GM18519 (cell line): Measurements from ENCODE around the gene PCARE.

Experiments used
- ATAC-seq: cut with Tn5 transposase; IDR thresholded peaks from one replicate; pipeline ENCODE4 v1.9.1; 2021; ENCODE audit warnings: mild to moderate bottlenecking, moderate library complexity; ENCODE audit not compliant: unreplicated experiment, low FRiP score

PCARE gene

DNA sequence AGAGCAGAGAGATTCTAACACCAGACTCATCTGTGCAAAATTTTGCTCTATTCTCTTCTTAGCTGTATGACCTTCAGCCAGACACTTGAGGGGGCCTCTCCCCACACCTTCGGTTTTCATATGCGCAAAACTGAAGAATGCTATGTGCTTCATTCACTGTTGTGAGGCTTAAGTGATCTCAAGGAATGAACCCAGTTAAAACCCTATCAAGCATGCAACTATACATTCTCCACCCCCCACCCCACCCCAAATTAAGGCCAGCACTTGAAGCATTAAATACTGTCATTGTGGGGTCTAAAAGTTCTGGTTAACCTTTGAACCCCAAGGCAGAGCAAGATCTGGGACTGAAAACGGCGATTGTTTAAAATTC is 10.0 kb downstream of the PCARE start:
- ATAC-seq, result no peak

DNA sequence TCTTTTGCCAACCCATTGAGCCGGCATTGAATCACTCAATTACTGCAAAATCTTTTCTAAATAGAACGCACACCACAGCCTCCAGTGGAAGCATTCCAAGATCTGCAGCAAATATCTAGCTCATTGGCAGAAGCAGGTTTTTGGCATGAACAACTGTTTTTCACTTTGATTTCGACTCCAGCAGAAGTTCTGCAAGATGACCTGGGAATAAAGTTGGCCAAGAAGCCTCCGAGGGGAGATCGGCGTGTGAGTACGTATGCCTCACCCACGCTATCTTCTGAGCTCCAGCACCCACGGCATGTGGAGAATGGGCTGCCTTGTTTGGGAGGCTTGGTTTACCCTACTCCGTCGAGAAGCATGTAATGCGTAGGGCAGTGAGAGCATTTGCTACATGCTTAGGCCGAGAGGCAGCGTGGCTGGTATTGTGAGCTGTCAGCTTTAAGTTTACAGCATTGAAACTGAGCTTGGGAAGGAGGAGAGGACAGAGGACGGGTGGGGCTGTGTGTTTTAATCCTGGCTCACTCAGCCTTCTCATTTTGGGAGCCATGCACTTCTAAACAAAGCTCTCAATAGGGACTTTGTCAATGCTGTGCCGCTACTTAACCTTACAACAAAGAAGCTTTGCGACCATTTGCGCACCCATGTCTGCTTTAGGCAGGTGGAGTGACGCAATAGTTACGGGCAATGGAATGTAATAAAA is 10.5 kb downstream of the PCARE start:
- ATAC-seq, result no peak

DNA sequence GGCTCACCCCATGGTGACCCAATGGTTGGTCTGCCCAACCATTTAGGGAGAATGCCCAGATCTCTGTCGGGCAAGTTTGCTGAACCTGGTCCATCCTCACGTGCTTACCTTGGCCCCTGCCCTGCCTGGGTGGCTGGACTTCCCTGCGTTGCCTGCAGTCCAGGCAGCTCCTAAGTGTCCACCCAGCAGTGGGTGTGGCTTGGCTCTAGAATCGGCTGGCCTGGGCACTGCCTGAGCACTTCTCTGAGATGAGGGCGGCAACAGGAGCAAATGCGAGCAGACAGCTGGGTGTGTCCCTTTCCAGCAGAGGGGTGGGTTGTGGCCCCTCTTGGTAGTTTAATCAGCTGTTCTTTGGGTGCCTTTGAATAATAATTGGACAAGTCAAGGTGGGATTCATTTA is 11.3 kb downstream of the PCARE start:
- ATAC-seq, result no peak

DNA sequence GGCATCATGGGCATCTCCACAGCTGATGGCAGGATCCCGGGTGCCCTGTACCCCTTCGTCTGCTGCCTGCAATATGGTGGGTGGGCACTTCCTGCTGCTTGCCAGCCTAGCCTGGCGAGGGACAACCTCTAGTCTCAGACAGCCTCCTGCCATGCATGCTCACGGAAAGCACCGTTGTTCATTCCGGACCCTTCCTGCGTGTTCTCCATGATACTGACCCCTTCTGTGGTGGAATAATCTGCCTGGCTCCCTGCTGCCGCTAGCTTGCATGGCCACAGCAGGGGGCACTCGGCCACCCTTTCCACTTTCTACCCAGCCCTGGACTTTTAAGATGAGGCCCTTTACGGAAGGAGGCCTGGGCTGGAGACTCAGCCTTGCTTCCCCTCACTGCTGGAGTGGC is 12.0 kb downstream of the PCARE start:
- no peak for ATAC-seq

DNA sequence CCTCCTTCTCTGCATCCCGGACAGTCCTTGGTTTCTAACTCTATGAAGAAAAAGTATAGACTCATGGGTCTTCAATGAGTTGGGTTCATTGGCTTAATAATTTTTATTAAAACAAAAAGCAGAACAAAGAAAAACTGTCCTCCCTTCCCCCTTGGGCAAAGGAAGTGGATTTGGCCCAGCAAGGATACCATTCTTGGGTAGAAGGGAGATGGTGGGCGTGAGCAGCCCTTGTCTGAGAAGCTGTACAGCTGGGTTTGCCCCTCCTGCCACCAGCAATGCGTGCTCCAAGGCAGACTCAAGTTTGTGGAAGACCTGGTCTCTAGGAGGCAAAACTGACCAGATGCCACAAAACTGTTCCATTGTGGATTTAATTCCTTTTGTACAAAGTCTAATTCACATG is 12.7 kb downstream of the PCARE start:
- ATAC-seq, result no peak

DNA sequence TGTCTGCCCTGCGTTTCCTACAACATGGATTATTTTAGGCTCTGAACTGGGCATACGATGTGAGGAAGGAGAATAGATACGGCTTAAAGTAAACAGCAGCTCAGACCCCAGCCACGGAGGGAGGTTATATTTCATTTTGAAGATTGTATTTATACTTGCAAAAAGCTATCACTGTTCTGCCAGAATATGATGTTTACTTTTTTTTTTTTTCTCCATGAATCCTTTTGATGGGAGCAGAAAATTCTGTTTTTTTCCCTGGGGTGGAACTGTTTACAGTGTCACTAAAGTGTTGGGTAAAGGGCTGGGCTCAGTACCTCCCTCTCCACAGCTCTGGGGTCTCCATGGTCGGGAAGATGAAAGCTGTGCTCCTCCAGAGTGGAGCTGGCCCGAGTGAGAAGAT is 13.1 kb downstream of the PCARE start:
- ATAC-seq, result no peak

DNA sequence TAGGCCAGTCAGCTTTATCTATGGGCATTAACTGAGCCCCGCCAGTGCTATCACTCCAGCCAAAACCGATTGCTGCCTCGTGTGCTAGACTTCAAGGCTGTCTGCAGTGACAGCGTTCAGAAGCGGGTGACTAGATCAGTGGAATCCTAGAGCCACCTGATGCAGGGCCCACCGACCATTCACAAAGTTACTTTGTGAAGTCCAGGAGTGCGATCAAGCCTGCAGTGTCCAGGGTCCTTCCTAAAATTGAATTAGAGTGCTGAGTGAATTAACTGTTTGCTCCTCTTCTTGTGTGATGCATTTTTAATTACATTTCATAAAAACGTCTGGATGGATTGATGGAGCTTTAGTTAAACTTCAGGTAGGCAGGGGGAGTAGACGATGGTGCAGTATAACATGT is 13.9 kb downstream of the PCARE start:
- no peak for ATAC-seq

DNA sequence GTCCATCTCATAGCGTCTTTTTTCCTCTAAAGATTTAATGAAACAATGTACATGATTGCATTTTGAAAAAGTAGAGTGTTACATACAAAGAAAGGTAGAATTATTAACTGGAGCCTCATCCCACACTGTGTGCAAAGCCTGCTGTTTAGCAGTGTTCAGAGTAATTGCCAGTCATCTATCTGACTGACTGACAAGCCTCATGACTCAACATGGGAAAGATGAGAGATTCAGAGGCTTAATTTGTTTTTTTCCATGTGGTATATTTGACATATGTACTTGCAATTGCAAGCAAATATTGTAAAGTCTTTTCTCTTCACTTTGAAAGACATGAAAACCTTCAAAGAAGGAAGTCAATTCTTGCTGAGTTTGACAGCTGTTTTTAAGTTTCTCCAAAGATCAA is 14.7 kb downstream of the PCARE start:
- no peak for ATAC-seq

DNA sequence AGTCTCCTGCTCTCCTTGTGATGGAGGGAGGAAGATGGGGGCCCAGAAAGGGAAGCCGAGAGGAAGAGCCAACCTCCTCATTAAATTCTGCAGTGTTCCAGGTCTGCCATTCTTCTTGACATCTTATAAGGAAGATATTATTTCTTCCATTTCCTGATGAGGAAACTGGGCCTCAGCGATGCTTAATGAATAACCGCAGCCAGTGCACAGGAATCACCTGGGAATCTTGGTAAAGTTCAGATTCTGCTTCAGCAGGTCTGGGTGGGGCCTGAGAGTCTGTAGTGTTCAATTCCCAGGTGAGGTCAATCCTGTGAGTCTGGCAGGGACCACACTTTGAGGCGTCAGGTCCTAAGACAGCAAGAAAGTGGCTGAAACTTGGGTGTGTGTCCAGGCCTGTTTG is 17.3 kb downstream of the PCARE start:
- no peak for ATAC-seq

DNA sequence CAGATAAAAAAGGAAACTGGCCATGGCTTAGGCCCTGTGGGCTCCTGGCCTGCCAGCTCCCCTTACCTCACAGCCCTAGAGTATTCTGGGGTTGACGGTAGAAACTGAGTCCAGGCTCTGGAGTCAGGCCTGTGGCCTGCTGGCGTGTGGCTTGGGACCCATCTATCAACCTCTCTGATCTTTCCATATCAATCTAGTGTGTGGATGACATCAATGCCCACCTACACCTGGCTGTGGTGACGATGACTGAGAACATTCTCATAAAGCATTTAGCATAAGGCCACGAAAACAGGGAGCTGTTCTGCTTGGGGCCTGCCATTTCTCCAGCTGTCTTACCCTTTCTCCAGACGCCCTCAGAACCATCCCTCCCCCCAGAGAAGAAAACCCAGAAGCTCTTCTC is 17.9 kb downstream of the PCARE start:
- no peak for ATAC-seq

DNA sequence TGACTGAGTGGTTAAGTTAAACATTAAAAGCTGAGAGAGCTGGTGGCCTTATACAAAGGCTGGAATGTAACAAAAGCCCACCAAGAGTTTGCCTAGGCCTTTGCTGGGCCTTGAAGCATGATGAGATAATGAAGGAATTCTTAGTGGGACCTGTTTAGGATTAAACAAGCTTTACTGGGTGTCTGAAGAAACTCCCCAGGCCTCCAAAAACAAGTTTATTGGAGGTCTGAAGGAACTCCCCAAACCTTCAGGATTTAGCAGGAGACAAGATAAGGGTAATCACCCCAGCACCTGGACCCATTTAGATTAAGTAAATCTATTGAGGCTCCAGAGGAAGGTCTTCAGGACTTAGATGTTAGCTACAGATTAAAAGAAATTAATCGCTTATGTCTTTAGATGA is 18.7 kb downstream of the PCARE start:
- no peak for ATAC-seq

DNA sequence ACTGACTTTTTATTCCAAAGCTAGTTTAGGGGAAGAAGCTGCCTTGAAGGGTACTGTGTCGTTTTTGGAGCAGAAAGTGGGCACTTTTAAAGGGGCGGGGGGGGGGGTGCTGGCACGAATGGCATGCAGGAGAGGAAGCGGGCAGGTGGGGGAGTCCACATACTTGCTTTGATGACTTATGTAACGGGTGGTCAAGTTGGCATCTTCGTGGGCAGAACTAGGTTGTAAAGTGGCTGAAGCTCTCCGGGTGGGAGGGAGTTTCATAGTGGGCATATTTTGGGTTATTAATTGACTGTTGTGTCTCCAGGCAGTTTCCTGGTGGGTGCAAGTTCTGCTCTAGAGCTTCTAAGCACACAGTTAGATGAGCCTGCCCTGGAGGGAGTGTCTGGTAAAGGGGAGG is 19.9 kb downstream of the PCARE start:
- ATAC-seq, result no peak

DNA sequence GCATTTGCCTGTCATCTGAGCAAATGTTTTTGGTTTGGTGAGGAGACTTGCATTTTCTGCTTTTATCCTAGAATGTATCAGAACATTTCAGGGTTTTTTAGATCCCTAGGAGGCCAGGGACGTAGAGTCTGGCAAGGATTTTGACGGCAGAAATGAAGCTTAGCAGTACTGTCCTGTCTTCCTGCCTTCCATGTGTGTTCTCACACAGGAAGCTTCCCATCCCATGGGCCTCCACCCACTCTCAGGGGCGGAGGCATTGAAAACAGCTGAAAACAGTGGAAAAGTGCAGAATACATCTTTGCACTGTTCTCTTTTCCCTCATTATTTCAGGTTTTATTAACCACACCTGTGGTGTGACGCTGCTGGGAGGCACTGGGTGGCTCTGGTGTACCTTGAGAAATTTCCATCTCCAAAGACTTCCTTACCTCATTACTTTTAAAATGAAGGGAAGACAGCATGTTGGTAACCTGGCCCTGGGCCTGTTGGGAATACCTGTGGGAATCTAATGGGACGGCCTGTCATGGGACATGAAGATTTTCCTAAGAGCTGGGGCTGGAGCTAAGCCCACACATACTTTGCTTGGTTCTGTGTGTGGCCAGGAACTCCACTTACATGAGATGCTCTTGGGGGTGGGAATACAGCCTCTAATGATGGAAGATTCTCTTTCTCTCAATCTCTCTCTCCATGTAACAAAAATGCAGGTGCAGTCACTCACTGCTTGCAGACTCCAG is 20.5 kb downstream of the PCARE start:
- ATAC-seq, result no peak

DNA sequence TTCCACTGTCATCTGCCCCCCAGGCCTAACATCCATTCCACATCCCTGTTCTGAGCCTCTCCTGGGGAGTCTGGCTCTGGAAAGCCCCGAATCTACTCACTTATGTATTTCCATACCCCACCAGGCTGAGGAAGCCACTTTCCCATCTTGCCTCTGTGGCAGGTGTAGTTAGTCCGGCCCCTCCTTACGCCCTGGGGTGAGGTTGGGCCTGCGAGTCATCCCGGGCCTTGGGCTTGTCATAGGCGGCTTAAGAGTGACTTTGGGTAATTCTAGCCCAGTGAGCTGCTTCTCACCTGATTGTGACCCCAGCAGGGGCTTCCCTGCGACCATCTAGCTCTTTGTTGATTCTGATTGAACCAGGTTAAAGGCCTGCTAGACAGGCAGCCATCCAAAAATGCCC is 21.1 kb downstream of the PCARE start:
- ATAC-seq, result no peak

DNA sequence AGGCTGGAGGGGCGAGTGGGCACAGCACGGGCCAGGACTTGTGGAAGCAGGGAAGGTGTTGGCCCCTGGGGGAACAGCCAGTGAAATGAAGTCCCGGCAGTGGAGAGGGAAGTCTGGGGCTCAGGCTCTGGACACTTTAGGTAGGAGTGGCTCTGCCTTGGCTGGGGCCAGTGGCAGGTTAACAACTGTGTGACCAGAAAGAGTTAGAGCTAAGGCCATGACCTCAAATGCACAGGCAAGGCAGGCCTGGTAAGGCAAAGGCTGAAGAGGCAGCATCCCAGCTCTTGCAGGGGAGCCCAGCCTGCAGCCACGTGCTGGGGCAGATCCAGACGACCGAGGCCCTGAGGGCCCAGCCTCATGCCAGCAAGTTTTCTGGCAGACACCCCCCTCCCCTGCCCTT is 21.5 kb downstream of the PCARE start:
- no peak for ATAC-seq

DNA sequence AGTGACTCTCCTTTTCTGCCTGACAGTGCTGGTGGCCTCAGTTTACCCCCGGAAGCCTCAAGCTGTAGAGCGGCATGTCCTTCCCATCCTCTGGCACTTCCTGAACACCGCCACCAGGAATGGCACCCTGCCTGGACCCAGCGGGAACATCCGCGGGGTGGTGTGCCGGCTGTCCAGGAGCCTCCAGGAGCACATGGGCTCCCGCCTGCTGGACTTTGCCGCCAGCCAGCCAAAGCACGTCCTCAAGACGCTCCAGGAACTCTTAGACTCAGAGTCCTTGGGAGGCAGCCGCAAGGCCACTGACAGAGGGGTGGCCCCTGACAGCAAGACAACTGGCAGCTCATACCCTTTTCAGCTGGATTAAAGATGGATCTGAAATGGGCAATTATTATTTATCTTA is 22.6 kb downstream of the PCARE start:
- ATAC-seq, result no peak

DNA sequence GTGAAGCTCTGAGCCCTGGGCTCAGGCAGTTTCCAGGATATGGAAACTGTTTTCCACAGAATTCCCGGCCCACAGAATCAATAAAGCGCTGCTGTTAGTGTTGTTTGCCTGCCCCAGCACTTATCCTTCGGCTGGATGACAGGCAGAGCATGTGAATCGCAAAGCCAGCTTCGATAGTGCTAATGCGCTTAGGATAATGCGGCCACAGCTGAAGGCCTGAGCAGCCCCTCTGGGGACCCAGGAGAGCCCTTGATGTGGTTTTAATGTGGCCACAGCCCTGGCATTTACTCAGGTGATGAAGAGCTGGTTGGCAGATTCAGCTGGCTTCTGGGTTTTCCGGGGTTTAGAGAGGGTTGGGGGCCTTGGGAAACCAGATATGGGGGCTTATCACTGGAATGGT is 23.7 kb downstream of the PCARE start:
- no peak for ATAC-seq

DNA sequence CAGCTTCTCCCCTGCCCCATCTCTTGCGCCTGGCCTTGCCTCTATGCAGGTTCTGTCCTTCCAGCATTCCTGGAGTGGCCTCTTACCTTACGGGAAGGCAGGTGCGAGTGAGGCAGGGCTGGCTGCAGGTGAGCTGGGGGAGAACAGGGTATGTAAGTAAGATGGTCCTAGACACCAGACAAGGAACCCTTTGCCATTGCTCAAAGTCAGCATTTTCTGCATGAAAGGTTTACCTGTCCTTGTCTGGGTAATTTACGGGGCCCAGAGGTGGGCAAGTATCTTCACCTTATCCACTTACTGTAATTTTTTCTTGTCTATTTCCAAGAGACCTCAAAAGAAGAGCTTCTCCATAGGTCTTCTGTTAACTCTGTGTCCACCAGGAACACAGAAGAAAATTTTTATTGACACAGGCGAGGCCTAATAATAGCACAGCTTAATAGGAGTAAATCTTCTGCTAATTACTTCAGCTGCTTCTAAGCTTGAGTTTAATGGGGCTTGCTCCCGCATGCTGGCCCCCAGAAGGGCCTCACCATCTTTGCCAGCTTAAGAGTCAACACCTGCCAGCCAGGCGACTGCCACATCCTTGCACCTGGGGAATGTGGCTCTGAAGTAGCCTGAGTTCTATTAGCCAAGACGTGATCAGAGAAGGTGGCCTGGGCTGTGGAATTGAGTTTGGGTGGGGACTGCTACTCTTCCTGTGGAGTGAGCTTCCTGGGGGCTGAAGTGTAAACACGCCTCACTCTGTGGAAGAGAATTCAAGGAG is 27.1 kb downstream of the PCARE start:
- ATAC-seq, result no peak

DNA sequence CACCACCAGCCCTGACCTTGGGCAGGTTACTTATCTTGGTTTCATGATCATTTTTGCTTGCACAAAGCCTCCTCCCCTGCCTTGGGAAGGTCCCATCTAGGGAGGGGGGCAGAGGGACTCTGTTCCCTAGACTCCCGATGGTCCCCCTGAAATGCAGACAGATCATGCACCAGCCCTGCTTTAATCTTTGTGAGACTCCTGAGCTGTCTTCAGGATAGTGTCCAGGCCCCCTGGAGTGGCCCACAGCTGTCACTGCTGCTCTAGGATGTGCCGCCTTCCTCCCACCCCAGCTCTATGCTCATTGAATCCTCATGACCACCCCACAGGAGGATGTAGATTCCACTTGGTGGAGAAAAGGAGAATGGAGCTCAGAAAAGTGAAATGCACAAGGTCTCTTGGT is 28.0 kb downstream of the PCARE start:
- no peak for ATAC-seq

DNA sequence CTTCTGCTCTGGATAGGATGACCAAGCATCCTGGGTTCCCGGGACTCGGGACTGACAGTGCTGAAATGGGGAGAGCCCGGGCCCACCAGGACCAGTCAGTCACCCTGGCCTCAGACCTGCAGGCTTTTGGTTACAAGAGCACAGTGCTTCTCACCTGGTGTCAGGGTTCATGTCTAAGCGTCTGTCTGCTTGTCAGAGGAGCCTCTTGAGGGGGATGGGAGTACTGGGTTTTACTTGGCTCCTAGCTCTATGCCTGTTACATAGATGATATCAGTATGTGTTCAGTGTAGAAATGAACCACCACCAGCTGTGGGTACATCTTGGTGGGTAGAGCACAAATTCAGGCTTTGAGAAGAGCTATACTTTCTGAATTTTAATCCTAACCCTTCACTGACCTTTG is 29.9 kb downstream of the PCARE start:
- ATAC-seq, result no peak

DNA sequence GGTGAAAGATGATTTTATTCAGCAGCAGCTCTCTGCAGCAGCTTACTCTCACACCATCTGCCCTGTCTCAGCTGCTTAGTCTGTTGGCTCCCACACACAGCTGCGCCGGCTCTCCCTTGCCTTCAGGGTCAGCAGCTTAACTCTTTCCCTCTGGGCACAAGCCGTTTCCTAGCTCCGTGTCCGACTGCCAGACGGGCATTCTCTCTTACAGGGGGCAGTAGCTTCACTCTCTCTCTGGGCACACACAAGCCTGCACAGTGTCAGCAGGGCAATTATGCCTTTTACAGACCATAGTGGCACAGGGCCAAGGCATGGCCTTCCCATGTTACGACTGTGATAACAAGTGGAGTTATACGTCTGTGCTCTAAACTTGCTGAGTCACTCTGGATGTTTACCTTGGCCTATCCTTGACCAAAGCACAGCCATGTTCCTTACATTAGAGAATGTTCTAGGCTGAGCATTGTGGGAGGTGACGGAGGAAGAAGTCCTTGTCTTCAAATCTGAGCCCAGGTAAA is 31.7 kb downstream of the PCARE start:
- ATAC-seq, result no peak
